Activated T-helper 17 cell treated with anti-CD3 and anti-CD28 coated beads, Interleukin-2, amount 50 U/mL, for 72 hours (primary cell): ENCODE data around the gene DCTN5. TPM values are rescaled to one million over a fixed set of nuclear protein-coding genes. Genes with fewer than 3 reads are reported as not detected.

Experiments used
- ATAC-seq: fragments of 150-1000 bp; cut with Tn5 transposase; replicated peaks from 2 replicates; pipeline ENCODE4 v1.10.0; 2021; ENCODE audit warnings: mild to moderate bottlenecking, moderate library complexity
- H3K27ac Mint-ChIP-seq: one replicate; pipeline ENCODE4 v1.8.0; 2022; ENCODE audit warnings: mixed read lengths
- H3K27me3 Mint-ChIP-seq: one replicate; pipeline ENCODE4 v1.8.0; 2022; ENCODE audit warnings: mixed read lengths
- H3K36me3 Mint-ChIP-seq: one replicate; pipeline ENCODE4 v1.8.0; 2022; ENCODE audit warnings: low read depth, mild to moderate bottlenecking, mixed read lengths
- H3K4me1 Mint-ChIP-seq: one replicate; pipeline ENCODE4 v1.8.0; 2022; ENCODE audit warnings: mixed read lengths
- H3K4me3 Mint-ChIP-seq: one replicate; pipeline ENCODE4 v1.8.0; 2022; ENCODE audit warnings: mild to moderate bottlenecking, mixed read lengths
- H3K9me3 Mint-ChIP-seq: one replicate; pipeline ENCODE4 v1.8.0; 2022; ENCODE audit warnings: mixed read lengths
- total RNA-seq, 2 donors: library from RNA; stranded (reverse); gene quantifications; one replicate each; pipeline ENCODE4 v1.2.3, GENCODE V29; 2022

DCTN5 gene
- total RNA-seq, 2 donors from 2014 or later: 60.6 to 98.6 TPM

- H3K27me3 Mint-ChIP-seq: no peaks in the 10 kb centered on the region
- no peak overlapping the region for H3K4me3 Mint-ChIP-seq
- H3K4me1 Mint-ChIP-seq: no peaks in the 10 kb centered on the region
- ATAC-seq: no peak
- H3K9me3 Mint-ChIP-seq: no peaks in the 10 kb centered on the region
- no peaks in the 10 kb centered on the region for H3K36me3 Mint-ChIP-seq
- H3K27ac Mint-ChIP-seq: no peak overlapping the region
Observed at GRCh38 chr16:23695756-23696155, 54.5 kb downstream of the DCTN5 start.

GRCh38 chr16:23699100-23699499 lies 57.8 kb downstream of the DCTN5 start:
- Mint-ChIP-seq H3K4me1 (no peaks in the 10 kb centered on the region), H3K27ac (no peak overlapping the region), H3K4me3 (no peak overlapping the region), H3K9me3 (peaks cover 7% of the 10 kb centered on the region), H3K36me3 (no peaks in the 10 kb centered on the region), H3K27me3 (peaks cover 3% of the 10 kb centered on the region)
- peak; percentile 56 for ATAC-seq

GRCh38 chr16:23700093-23700492 lies 58.8 kb downstream of the DCTN5 start:
- Mint-ChIP-seq H3K27ac (no peak overlapping the region), H3K9me3 (peaks cover 7% of the 10 kb centered on the region), H3K4me3 (no peak overlapping the region), H3K36me3 (no peaks in the 10 kb centered on the region), H3K27me3 (peaks cover 8% of the 10 kb centered on the region), H3K4me1 (no peaks in the 10 kb centered on the region)
- ATAC-seq: no peak

- Mint-ChIP-seq H3K4me3 (no peak overlapping the region), H3K27ac (no peak overlapping the region), H3K4me1 (no peaks in the 10 kb centered on the region), H3K27me3 (peaks cover 8% of the 10 kb centered on the region), H3K9me3 (peaks cover 7% of the 10 kb centered on the region), H3K36me3 (no peaks in the 10 kb centered on the region)
- no peak for ATAC-seq
Observed at GRCh38 chr16:23700509-23700908, 59.2 kb downstream of the DCTN5 start.

GRCh38 chr16:23701045-23701444 lies 59.8 kb downstream of the DCTN5 start:
- Mint-ChIP-seq H3K36me3 (no peaks in the 10 kb centered on the region), H3K9me3 (peaks cover 7% of the 10 kb centered on the region), H3K4me1 (no peaks in the 10 kb centered on the region), H3K27me3 (peaks cover 11% of the 10 kb centered on the region), H3K4me3 (no peak overlapping the region), H3K27ac (no peak overlapping the region)
- no peak for ATAC-seq

- no peak overlapping the region for H3K4me3 Mint-ChIP-seq
- peaks cover 7% of the 10 kb centered on the region for H3K9me3 Mint-ChIP-seq
- peaks cover 13% of the 10 kb centered on the region for H3K27me3 Mint-ChIP-seq
- H3K4me1 Mint-ChIP-seq: no peaks in the 10 kb centered on the region
- no peaks in the 10 kb centered on the region for H3K36me3 Mint-ChIP-seq
- ATAC-seq: no peak
- no peak overlapping the region for H3K27ac Mint-ChIP-seq
Observed at GRCh38 chr16:23702951-23703350, 61.7 kb downstream of the DCTN5 start.

- H3K27ac Mint-ChIP-seq: no peak overlapping the region
- H3K4me3 Mint-ChIP-seq: no peak overlapping the region
- no peaks in the 10 kb centered on the region for H3K4me1 Mint-ChIP-seq
- peaks cover 11% of the 10 kb centered on the region for H3K9me3 Mint-ChIP-seq
- H3K36me3 Mint-ChIP-seq: no peaks in the 10 kb centered on the region
- ATAC-seq: no peak
- H3K27me3 Mint-ChIP-seq: peaks cover 19% of the 10 kb centered on the region
Observed at GRCh38 chr16:23704772-23705516, 63.7 kb downstream of the DCTN5 start.

- no peak overlapping the region for H3K4me3 Mint-ChIP-seq
- no peaks in the 10 kb centered on the region for H3K4me1 Mint-ChIP-seq
- H3K36me3 Mint-ChIP-seq: no peaks in the 10 kb centered on the region
- H3K9me3 Mint-ChIP-seq: peaks cover 16% of the 10 kb centered on the region
- ATAC-seq: no peak
- H3K27ac Mint-ChIP-seq: no peak overlapping the region
- peaks cover 24% of the 10 kb centered on the region for H3K27me3 Mint-ChIP-seq
Observed at GRCh38 chr16:23705517-23705902, 64.2 kb downstream of the DCTN5 start.

- Mint-ChIP-seq H3K4me3 (no peak overlapping the region), H3K27ac (no peak overlapping the region), H3K27me3 (peaks cover 27% of the 10 kb centered on the region), H3K9me3 (peaks cover 16% of the 10 kb centered on the region), H3K36me3 (no peaks in the 10 kb centered on the region), H3K4me1 (no peaks in the 10 kb centered on the region)
- ATAC-seq: no peak
Observed at GRCh38 chr16:23706439-23706838, 65.2 kb downstream of the DCTN5 start.

GRCh38 chr16:23709536-23709935 lies 68.3 kb downstream of the DCTN5 start:
- Mint-ChIP-seq H3K9me3 (peaks cover 10% of the 10 kb centered on the region), H3K4me1 (no peaks in the 10 kb centered on the region), H3K4me3 (no peak overlapping the region), H3K27ac (no peak overlapping the region), H3K27me3 (peaks cover 32% of the 10 kb centered on the region), H3K36me3 (no peaks in the 10 kb centered on the region)
- ATAC-seq: no peak

- no peaks in the 10 kb centered on the region for H3K4me1 Mint-ChIP-seq
- no peak overlapping the region for H3K4me3 Mint-ChIP-seq
- peaks cover 34% of the 10 kb centered on the region for H3K27me3 Mint-ChIP-seq
- peaks cover 10% of the 10 kb centered on the region for H3K9me3 Mint-ChIP-seq
- H3K27ac Mint-ChIP-seq: no peak overlapping the region
- no peaks in the 10 kb centered on the region for H3K36me3 Mint-ChIP-seq
- ATAC-seq: no peak
Observed at GRCh38 chr16:23710008-23710407, 68.7 kb downstream of the DCTN5 start.

GRCh38 chr16:23710504-23710903 lies 69.2 kb downstream of the DCTN5 start:
- Mint-ChIP-seq H3K27me3 (peaks cover 35% of the 10 kb centered on the region), H3K9me3 (peaks cover 10% of the 10 kb centered on the region), H3K36me3 (no peaks in the 10 kb centered on the region), H3K27ac (no peak overlapping the region), H3K4me1 (no peaks in the 10 kb centered on the region), H3K4me3 (no peak overlapping the region)
- no peak for ATAC-seq

GRCh38 chr16:23711785-23712184 lies 70.5 kb downstream of the DCTN5 start:
- peaks cover 36% of the 10 kb centered on the region for H3K27me3 Mint-ChIP-seq
- H3K36me3 Mint-ChIP-seq: no peaks in the 10 kb centered on the region
- H3K4me1 Mint-ChIP-seq: no peaks in the 10 kb centered on the region
- no peak overlapping the region for H3K4me3 Mint-ChIP-seq
- H3K27ac Mint-ChIP-seq: no peak overlapping the region
- ATAC-seq: no peak
- peaks cover 10% of the 10 kb centered on the region for H3K9me3 Mint-ChIP-seq

GRCh38 chr16:23712976-23713375 lies 71.7 kb downstream of the DCTN5 start, which contains the start of gene ERN2:
TSS of gene ERN2 (minus strand) at chr16:23713222. CDS start at chr16:23713187, 35 bp downstream.
- no peak within 1 kb of the TSS for H3K4me3 Mint-ChIP-seq
- no peak for ATAC-seq
- no peaks in the 10 kb centered on the region for H3K36me3 Mint-ChIP-seq

GRCh38 chr16:23716484-23716883 lies 75.2 kb downstream of the DCTN5 start:
- H3K4me1 Mint-ChIP-seq: no peaks in the 10 kb centered on the region
- H3K9me3 Mint-ChIP-seq: peaks cover 3% of the 10 kb centered on the region
- no peak overlapping the region for H3K4me3 Mint-ChIP-seq
- no peaks in the 10 kb centered on the region for H3K36me3 Mint-ChIP-seq
- no peak for ATAC-seq
- H3K27me3 Mint-ChIP-seq: peaks cover 40% of the 10 kb centered on the region
- no peak overlapping the region for H3K27ac Mint-ChIP-seq

More at GRCh38 chr16:23712976-23713375, 71.7 kb downstream of the DCTN5 start, which contains the start of gene ERN2:
- Mint-ChIP-seq H3K27ac (no peak within 1 kb of the TSS), H3K4me1 (no peaks in the 10 kb centered on the region), H3K27me3 (peaks cover 45% of the 10 kb centered on the region), H3K9me3 (peaks cover 10% of the 10 kb centered on the region)
